ENCODE measurements around the gene EXOSC2.

The EXOSC2 gene

GRCh38 chr9:130698514-130698913, 4.9 kb downstream of the EXOSC2 start:
- no peak for DNase-seq

GRCh38 chr9:130699047-130699446, 5.5 kb downstream of the EXOSC2 start:
- DNase-seq: no peak

- DNase-seq: peak; percentile 80
Observed at GRCh38 chr9:130701059-130702022, 7.8 kb downstream of the EXOSC2 start.

GRCh38 chr9:130703501-130703900, 9.9 kb downstream of the EXOSC2 start:
- DNase-seq: no peak

GRCh38 chr9:130707225-130707976, 13.8 kb downstream of the EXOSC2 start:
- peak; percentile 86 for DNase-seq

GRCh38 chr9:130710822-130711352, 17.3 kb downstream of the EXOSC2 start:
- DNase-seq: peak; percentile 56

GRCh38 chr9:130711469-130711868, 17.9 kb downstream of the EXOSC2 start:
- no peak for DNase-seq

GRCh38 chr9:130712564-130713285, 19.1 kb downstream of the EXOSC2 start:
- peak; percentile 98 for DNase-seq

GRCh38 chr9:130713286-130713960, 19.8 kb downstream of the EXOSC2 start:
- DNase-seq: peak; percentile 39

GRCh38 chr9:130714586-130715110, 21.1 kb downstream of the EXOSC2 start:
- no peak for DNase-seq

- DNase-seq: no peak
Observed at GRCh38 chr9:130715270-130715669, 21.7 kb downstream of the EXOSC2 start.

GRCh38 chr9:130718562-130718961, 25.0 kb downstream of the EXOSC2 start:
- DNase-seq: no peak

GRCh38 chr9:130720762-130721161, 27.2 kb downstream of the EXOSC2 start:
- no peak for DNase-seq

- DNase-seq: no peak
Observed at GRCh38 chr9:130728721-130729120, 35.1 kb downstream of the EXOSC2 start.

- DNase-seq: no peak
Observed at GRCh38 chr9:130729145-130729544, 35.6 kb downstream of the EXOSC2 start.

GRCh38 chr9:130731355-130731754, 37.8 kb downstream of the EXOSC2 start:
- DNase-seq: no peak

GRCh38 chr9:130732136-130732535, 38.6 kb downstream of the EXOSC2 start:
- peak; percentile 24 for DNase-seq

- no peak for DNase-seq
Observed at GRCh38 chr9:130732793-130733221, 39.2 kb downstream of the EXOSC2 start.

- DNase-seq: no peak
Observed at GRCh38 chr9:130735566-130735965, 42.0 kb downstream of the EXOSC2 start.

GRCh38 chr9:130736834-130737233, 43.3 kb downstream of the EXOSC2 start:
- no peak for DNase-seq

GRCh38 chr9:130738281-130738680, 44.7 kb downstream of the EXOSC2 start:
- DNase-seq: no peak

- DNase-seq: no peak
Observed at GRCh38 chr9:130739081-130739480, 45.5 kb downstream of the EXOSC2 start.

Data from NCI-H82 (cell line).